H9 (cell line): ENCODE data around the gene SMTN. TPM values are rescaled to one million over a fixed set of nuclear protein-coding genes. Genes with fewer than 3 reads are reported as not detected.

Experiments
- DNase-seq: peaks from one replicate; pipeline ENCODE4 v3.0.0-alpha.2; 2017
- H2AFZ ChIP-seq: one replicate; pipeline ENCODE4 v1.6.1; 2013; ENCODE audit warnings: mild to moderate bottlenecking, low read length, control low read depth, moderate library complexity
- H2AK5ac ChIP-seq: 2 replicates; pipeline ENCODE4 v1.6.1; 2013; ENCODE audit warnings: low read length, control low read depth, mixed read lengths; ENCODE audit not compliant: insufficient read length
- H2BK120ac ChIP-seq: one replicate; pipeline ENCODE4 v1.6.1; 2013; ENCODE audit warnings: low read depth, mild to moderate bottlenecking, low read length, control low read depth, inconsistent platforms; ENCODE audit not compliant: poor library complexity, severe bottlenecking
- H2BK12ac ChIP-seq: 2 replicates; pipeline ENCODE4 v1.6.1; 2013; ENCODE audit warnings: low read length, control low read depth, mixed read lengths, low read depth; ENCODE audit not compliant: insufficient read length
- H2BK15ac ChIP-seq: 2 replicates; pipeline ENCODE4 v1.6.1; 2013; ENCODE audit warnings: low read depth, low read length, control low read depth
- H2BK20ac ChIP-seq: one replicate; pipeline ENCODE4 v1.6.1; 2013; ENCODE audit warnings: low read depth, mild to moderate bottlenecking, low read length, control low read depth, inconsistent platforms; ENCODE audit not compliant: poor library complexity, severe bottlenecking
- H2BK5ac ChIP-seq: 2 replicates; pipeline ENCODE4 v1.6.1; 2013; ENCODE audit warnings: low read length, control low read depth, mixed read lengths; ENCODE audit not compliant: insufficient read length
- H3K14ac ChIP-seq: 2 replicates; pipeline ENCODE4 v1.6.1; 2013; ENCODE audit warnings: low read length, control low read depth; ENCODE audit not compliant: insufficient read depth
- H3K18ac ChIP-seq: 2 replicates; pipeline ENCODE4 v1.6.1; 2013; ENCODE audit warnings: low read depth, mild to moderate bottlenecking, mixed read lengths, low read length, control low read depth; ENCODE audit not compliant: insufficient read length
- H3K23ac ChIP-seq: 2 replicates; pipeline ENCODE4 v1.6.1; 2013; ENCODE audit warnings: low read length, control low read depth, mixed read lengths, low read depth; ENCODE audit not compliant: insufficient read length
- H3K23me2 ChIP-seq: 2 replicates; pipeline ENCODE4 v1.6.1; 2013; ENCODE audit warnings: low read depth, mild to moderate bottlenecking, mixed read lengths, low read length, control low read depth; ENCODE audit not compliant: insufficient read length, poor library complexity, severe bottlenecking
- H3K27ac ChIP-seq: 2 replicates; pipeline ENCODE4 v1.5.1; 2013; ENCODE audit warnings: low read length, control low read depth, mixed read lengths, low read depth; ENCODE audit not compliant: insufficient read length
- H3K27me3 ChIP-seq: 2 replicates; pipeline ENCODE4 v1.6.1; 2013; ENCODE audit warnings: low read length, control low read depth, inconsistent platforms; ENCODE audit not compliant: insufficient read depth
- H3K4ac ChIP-seq: 2 replicates; pipeline ENCODE4 v1.6.1; 2013; ENCODE audit warnings: low read depth, mild to moderate bottlenecking, control low read depth, inconsistent platforms, low read length, moderate library complexity
- H3K4me1 ChIP-seq: 2 replicates; pipeline ENCODE4 v1.6.1; 2013; ENCODE audit warnings: low read length, control low read depth, inconsistent platforms; ENCODE audit not compliant: insufficient read depth
- H3K4me2 ChIP-seq: 2 replicates; pipeline ENCODE4 v1.6.1; 2013; ENCODE audit warnings: low read length, control low read depth, mixed read lengths; ENCODE audit not compliant: insufficient read length, insufficient read depth
- H3K56ac ChIP-seq: 2 replicates; pipeline ENCODE4 v1.6.1; 2013; ENCODE audit warnings: low read depth, mild to moderate bottlenecking, mixed read lengths, low read length, control low read depth; ENCODE audit not compliant: insufficient read length
- H3K79me1 ChIP-seq: 2 replicates; pipeline ENCODE4 v1.6.1; 2013; ENCODE audit warnings: low read depth, mild to moderate bottlenecking, moderate library complexity, low read length, control low read depth, inconsistent platforms; ENCODE audit not compliant: insufficient read depth, poor library complexity, severe bottlenecking
- H3K79me2 ChIP-seq: 2 replicates; pipeline ENCODE4 v1.6.1; 2013; ENCODE audit warnings: low read length, control low read depth, inconsistent platforms; ENCODE audit not compliant: insufficient read depth
- H3K9ac ChIP-seq: 2 replicates; pipeline ENCODE4 v1.6.1; 2013; ENCODE audit warnings: low read length, control low read depth, mixed read lengths; ENCODE audit not compliant: insufficient read length; ENCODE audit errors: extremely low read depth
- H3K9me3 ChIP-seq: one replicate; pipeline ENCODE4 v1.6.1; 2013; ENCODE audit warnings: low read depth, low read length, inconsistent platforms; ENCODE audit not compliant: control insufficient read depth
- H3T11ph ChIP-seq: one replicate; pipeline ENCODE4 v1.6.1; 2013; ENCODE audit warnings: mild to moderate bottlenecking, low read length, control low read depth, inconsistent platforms
- H4K20me1 ChIP-seq: one replicate; pipeline ENCODE4 v1.6.1; 2013; ENCODE audit not compliant: control insufficient read depth, insufficient read length, insufficient read depth
- H4K5ac ChIP-seq: 2 replicates; pipeline ENCODE4 v1.6.1; 2013; ENCODE audit warnings: low read depth, mild to moderate bottlenecking, mixed read lengths, low read length, control low read depth; ENCODE audit not compliant: insufficient read length
- H4K8ac ChIP-seq: replicated peaks from 2 replicates; pipeline ENCODE4 v1.6.1; 2013; ENCODE audit warnings: low read length, control low read depth, mixed read lengths, low read depth; ENCODE audit not compliant: insufficient read length
- H4K91ac ChIP-seq: 2 replicates; pipeline ENCODE4 v1.6.1; 2013; ENCODE audit warnings: low read depth, mild to moderate bottlenecking, moderate library complexity, mixed read lengths, low read length, control low read depth; ENCODE audit not compliant: insufficient read length
- H3K27ac Mint-ChIP-seq, 3 experiments: 2 replicates in 2 of 3; 3 replicates in 1 of 3; pipeline ENCODE4 v1.8.0; 2020 to 2021; ENCODE audit warnings: mixed read lengths in 3 of 3, mild to moderate bottlenecking in 1 of 3, moderate library complexity in 1 of 3
- H3K27me3 Mint-ChIP-seq: 2 replicates; pipeline ENCODE4 v1.8.0; 2021; ENCODE audit warnings: low read depth, mild to moderate bottlenecking, moderate library complexity, mixed read lengths
- H3K36me3 Mint-ChIP-seq, 3 experiments: 2 replicates in 2 of 3; 3 replicates in 1 of 3; pipeline ENCODE4 v1.8.0; 2020 to 2021; ENCODE audit warnings: low read depth in 3 of 3, mixed read lengths in 3 of 3; ENCODE audit not compliant: insufficient read depth in 1 of 3
- H3K4me1 Mint-ChIP-seq, 2 experiments: 2 replicates each; pipeline ENCODE4 v1.8.0; 2020; ENCODE audit warnings: mixed read lengths in 2 of 2
- H3K4me3 Mint-ChIP-seq, 2 experiments: 2 replicates in 1 of 2; 3 replicates in 1 of 2; pipeline ENCODE4 v1.8.0; 2020 to 2021; ENCODE audit warnings: mild to moderate bottlenecking in 2 of 2, mixed read lengths in 2 of 2, moderate library complexity in 1 of 2
- H3K9me3 Mint-ChIP-seq, 2 experiments: 2 replicates in 1 of 2; 3 replicates in 1 of 2; pipeline ENCODE4 v1.8.0; 2020; ENCODE audit warnings: mild to moderate bottlenecking in 2 of 2, mixed read lengths in 2 of 2, moderate library complexity in 1 of 2
- CTCF ChIP-seq: fragments of 200-600 bp; sonication (generic); conservative IDR thresholded peaks from 3 replicates; pipeline ENCODE4 v1.8.0; 2021; ENCODE audit warnings: antibody characterized with exemption, mild to moderate bottlenecking
- WGBS: extraction: QIAGEN DNeasy Blood & Tissue Kit; methylation state at CpG from one replicate; pipeline ENCODE4 v1.1.7; 2013; ENCODE audit warnings: missing lambda C conversion rate, low lambda C conversion rate, mixed read lengths; ENCODE audit not compliant: insufficient read length; ENCODE audit errors: extremely low coverage; 5-methylcytosine and 5-hydroxymethylcytosine counted together
- total RNA-seq: library from RNA; stranded (reverse); gene quantifications from 2 replicates; pipeline ENCODE4 v1.2.1, GENCODE V29; 2021

SMTN gene
- total RNA-seq, 1 experiment from 2014 or later = 23.4 TPM

GRCh38 chr22:31085493-31085824 lies 4.3 kb downstream of the SMTN start:
- Mint-ChIP-seq H3K27me3 (peaks cover 5% of the 10 kb centered on the region), H3K9me3 (no peaks in the 10 kb centered on the region), H3K4me1 (peaks cover 30 to 39% of the 10 kb centered on the region in 2 experiments), H3K4me3 (peak overlapping the region; percentile 72 to 80), H3K27ac (peak overlapping the region in 1 of 3 experiments; percentile 82; a peak in 2 of 7 replicates), H3K36me3 (peaks cover 0 to 2% (median 2%) of the 10 kb centered on the region in 3 experiments; a peak in 4 of 7 replicates)
- Histone ChIP-seq H4K91ac (no peak overlapping the region), H4K20me1 (no peaks in the 10 kb centered on the region), H4K5ac (peak overlapping the region; percentile 39), H2BK20ac (no peak overlapping the region), H2AFZ (no peak overlapping the region), H3K4me2 (peak overlapping the region; percentile 90), H3K79me2 (no peaks in the 10 kb centered on the region; the same call in 1 of the 2 replicates), H3K23ac (no peak overlapping the region), H3K18ac (peak overlapping the region; percentile 46), H2BK5ac (no peak overlapping the region), H3K14ac (peak overlapping the region; percentile 55), H4K8ac (no peak overlapping the region), H2BK15ac (no peak overlapping the region), H3K9me3 (no peaks in the 10 kb centered on the region), H2BK120ac (no peak overlapping the region), H3K9ac (no peak overlapping the region), H3K27ac (no peak overlapping the region), H3K4ac (no peak overlapping the region), H3K4me1 (no peaks in the 10 kb centered on the region), H3K79me1 (no peaks in the 10 kb centered on the region), H3T11ph (no peak overlapping the region), H3K56ac (no peak overlapping the region), H2BK12ac (no peak overlapping the region), H3K27me3 (no peaks in the 10 kb centered on the region), H3K23me2 (peaks cover 10% of the 10 kb centered on the region), H2AK5ac (no peak overlapping the region)
- no peak; the same call in 2 of the 3 replicates for TF ChIP-seq CTCF
- DNase-seq = no peak
- no CpG with 5 or more reads among the region's 13 CpGs for WGBS
